GM18526 (cell line): ENCODE measurements around the gene DNAH3.

Source experiments
- POLR2A ChIP-seq: IDR thresholded peaks from 3 replicates; pipeline ENCODE4 v1.6.1; 2011; ENCODE audit not compliant: insufficient read length; ENCODE audit errors: extremely low read depth

The DNAH3 gene

GRCh38 chr16:21088143-21088542, 62.5 kb downstream of the DNAH3 start:
- no peak for TF ChIP-seq POLR2A

GRCh38 chr16:21084631-21085225, 65.9 kb downstream of the DNAH3 start:
- TF ChIP-seq POLR2A, result no peak

GRCh38 chr16:21083729-21084268, 66.8 kb downstream of the DNAH3 start:
- TF ChIP-seq POLR2A, result no peak

DNA sequence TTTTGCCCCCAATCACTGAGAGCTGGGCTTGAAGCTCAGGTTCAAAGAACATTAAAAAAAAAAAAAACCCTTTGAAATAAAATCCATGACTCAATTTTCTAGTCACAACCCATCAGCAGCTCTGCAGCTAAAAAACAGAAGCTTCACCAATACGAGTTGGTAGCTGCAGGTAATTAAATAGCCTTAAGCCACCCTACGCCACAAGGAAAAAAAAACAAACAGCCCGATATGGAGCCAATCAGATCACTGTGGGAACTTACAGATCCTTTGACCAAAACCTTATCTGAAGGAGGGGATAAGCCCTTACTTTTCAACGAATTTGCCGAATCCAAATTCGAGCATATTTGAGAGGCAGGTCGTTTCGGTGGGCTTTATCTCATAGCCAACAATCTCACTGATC, 69.3 kb downstream of the DNAH3 start:
- no peak for TF ChIP-seq POLR2A

- TF ChIP-seq POLR2A, result no peak
Measured at GRCh38 chr16:21078563-21078962, 72.1 kb downstream of the DNAH3 start.

DNA sequence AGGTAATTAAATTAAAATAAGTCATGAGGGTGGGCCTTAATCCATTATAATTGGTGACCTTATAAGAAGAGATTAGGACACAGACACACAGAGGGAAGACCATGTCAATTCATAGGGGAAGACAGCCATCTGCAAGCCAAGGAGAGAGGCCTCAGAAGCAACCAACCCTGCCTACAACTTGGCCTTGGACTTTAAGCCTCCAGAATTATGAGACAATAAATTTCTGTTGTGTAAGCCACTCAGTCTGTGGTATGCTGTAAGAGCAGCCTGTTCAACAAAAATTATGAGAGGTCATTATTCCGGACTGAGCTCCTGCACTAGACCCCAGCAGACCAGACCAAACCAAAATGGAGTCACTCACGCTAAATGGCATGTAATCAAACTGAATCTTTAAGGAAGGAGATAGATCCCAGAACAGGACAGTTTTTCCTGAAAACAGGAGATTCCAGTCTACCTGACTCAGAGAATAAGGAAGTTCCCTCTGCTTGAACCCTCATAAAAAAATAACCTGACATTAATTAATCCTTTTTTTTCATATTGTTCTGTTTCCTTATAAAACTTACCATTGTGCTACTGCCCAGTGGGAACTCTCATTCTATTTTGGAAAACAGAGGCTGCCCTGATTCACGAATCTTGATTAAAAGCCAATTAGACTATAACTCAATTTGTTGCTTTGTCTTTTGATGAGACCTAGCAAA, 74.3 kb downstream of the DNAH3 start:
- TF ChIP-seq POLR2A, result no peak

GRCh38 chr16:21075252-21075651, 75.4 kb downstream of the DNAH3 start:
- no peak for TF ChIP-seq POLR2A

DNA sequence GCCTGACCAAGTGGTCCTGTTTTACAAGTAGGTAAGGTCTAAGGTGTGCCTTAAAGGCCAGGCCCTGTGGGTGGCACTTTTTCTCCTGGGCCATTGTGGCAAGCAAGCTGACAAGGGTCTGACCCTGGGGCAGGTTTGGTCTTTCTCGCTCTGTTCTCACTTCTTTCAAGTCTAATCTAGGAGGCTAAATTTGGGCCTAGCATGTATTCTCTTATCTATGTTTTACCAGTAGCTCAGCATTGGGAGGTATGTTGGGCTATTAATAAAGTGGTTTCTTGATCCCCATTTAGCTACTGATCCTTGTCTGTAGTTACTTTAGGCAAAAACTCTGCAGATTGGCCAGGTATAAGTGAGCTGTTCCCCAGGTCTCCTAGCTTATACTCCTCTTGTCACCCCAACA, 77.7 kb downstream of the DNAH3 start:
- no peak for TF ChIP-seq POLR2A

DNA sequence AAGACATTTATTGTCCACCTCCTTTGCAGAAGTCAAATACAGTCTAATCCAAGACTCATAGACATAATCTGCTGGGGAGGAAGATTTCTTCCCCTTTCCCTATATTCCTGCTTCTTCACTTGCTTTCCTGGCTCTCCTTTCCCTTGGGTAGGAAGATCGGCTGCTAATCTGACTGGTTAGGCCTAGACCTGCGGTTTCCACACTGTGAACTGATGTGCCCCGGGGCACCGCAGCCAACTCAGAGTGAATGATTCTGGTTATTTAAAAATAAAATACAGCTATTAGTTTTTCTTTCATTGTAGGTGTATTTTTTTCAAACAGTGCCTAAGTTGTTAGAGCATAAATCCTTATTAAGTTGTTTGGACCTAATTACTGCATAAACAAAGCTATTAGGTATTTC, 78.9 kb downstream of the DNAH3 start:
- no peak for TF ChIP-seq POLR2A

DNA sequence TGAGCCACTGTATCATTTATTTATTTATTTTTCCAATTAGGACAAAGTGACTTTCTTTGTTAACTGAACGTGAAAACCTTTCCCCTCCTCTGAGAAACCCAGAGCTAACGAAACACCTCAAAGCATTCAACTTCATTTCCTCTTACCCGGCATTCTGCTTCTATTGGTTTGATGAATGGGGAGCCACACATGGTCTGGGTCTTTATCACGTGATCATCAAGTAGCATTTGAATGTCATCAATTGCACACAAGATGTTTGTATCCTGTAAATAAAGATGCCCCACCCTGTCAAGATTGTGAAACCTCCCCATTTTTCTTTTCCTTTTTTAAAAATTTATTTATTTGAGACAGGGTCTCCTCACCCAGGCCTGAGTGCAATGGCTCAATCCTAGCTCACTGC, 80.1 kb downstream of the DNAH3 start:
- TF ChIP-seq POLR2A, result no peak

DNA sequence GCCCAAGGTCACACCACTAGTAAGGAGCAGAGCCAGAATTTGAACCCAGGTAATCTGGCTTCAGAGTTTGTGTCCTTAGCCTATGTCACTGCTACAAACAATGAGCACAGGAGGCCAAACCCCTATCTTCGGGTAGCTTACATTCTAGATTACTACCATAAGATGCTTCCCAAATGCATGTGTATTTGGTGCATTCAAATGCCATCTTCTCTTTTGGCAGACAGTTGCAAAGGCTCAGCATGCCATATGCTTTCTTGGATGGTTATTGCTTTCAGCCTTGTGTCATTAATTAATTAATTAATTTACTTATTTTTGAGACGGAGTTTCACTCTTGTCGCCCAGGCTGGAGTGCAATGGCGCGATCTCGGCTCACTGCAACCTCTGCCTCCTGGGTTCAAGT, 80.7 kb downstream of the DNAH3 start:
- TF ChIP-seq POLR2A, result no peak

DNA sequence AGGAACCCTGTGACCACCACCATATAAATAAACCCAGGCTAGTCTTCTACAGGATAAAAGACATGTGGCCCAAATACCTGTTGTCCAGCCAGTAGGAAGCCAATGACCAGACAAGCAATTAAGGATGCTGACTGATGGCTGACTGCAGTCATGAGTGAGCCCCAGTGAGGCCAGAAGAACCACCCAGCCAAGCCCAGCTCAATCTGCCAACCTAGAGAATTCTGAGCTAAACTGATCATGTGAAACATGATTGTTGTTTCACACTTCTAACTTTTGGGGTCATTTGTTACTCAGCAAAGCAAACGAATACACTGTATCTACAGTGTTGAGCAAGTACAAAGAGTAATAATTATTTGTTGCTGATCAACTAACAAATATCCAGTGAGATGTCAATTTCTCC, 86.4 kb downstream of the DNAH3 start:
- no peak for TF ChIP-seq POLR2A

GRCh38 chr16:21060027-21060510, 90.6 kb downstream of the DNAH3 start:
- TF ChIP-seq POLR2A, result no peak

DNA sequence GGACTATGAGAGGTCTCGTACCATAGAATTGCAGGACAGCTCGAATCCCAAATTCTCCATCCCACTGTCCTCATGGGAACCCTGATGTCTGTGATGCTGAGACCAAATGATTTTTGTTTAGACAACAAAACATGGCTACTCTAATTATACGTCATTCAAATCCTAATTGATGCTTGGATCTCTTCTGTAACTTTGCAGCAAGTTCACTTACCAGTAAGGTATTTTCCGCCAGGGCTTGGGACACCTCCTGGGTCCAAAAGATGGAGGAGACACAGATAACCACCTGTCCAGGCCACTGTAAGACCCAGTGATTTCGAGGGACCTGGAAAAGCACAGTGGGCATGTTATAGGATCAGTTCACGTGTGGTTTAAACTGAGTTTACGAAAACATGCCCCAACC, 92.8 kb downstream of the DNAH3 start:
- TF ChIP-seq POLR2A, result no peak

GRCh38 chr16:21056396-21056795, 94.2 kb downstream of the DNAH3 start:
- no peak for TF ChIP-seq POLR2A

DNA sequence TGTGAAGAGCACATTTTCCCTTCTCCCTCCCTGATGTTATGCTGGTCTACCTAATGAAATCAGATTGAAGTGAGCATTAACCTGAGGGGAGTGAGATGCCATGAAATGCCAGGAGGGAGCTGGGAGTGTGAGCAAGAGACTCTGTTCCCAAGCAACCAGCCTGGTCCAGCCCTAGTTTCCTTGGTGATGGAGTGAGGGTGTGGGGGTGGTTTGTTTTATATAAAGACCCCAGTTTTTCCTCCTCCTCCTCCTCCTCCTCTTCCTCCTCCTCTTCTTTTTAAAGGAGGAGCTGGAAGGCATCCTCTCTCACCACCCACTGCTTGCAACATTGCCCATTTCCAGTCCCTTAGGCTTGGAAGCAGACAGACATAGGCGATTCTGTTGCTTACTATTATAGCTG, 97.1 kb downstream of the DNAH3 start:
- TF ChIP-seq POLR2A, result no peak

DNA sequence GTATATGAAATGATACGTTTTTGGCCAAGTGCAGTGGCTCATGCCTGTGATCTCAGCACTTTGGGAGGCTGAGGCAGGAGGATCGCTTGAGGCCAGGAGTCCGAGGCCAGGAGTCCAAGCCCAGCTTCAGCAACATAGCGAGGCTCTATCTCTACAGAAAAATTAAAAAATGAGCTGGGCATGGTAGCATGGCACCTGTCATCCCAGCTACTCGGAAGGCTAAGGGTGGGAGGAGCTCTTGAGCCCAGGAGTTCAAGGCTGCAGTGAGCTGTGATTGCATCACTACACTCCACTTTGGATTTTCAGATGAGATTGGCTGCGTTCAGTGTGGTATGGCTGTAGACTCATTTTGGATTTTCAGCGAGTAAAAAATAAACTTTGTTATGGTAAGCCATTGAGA, 112.4 kb downstream of the DNAH3 start:
- no peak for TF ChIP-seq POLR2A
